GM12872 (cell line): ENCODE results near the gene CNR2.

ENCODE experiments used
- CTCF ChIP-seq: IDR thresholded peaks from 3 replicates; pipeline ENCODE4 v1.5.1; 2011; ENCODE audit warnings: low read depth, mild to moderate bottlenecking, low read length, moderate library complexity; ENCODE audit not compliant: insufficient read depth

CNR2 gene

GRCh38 chr1:23904748-23905357 is 8.3 kb downstream of the CNR2 start:
- TF ChIP-seq CTCF = no peak

GRCh38 chr1:23903754-23904153 is 9.4 kb downstream of the CNR2 start:
- TF ChIP-seq CTCF = no peak

GRCh38 chr1:23902321-23903278 is 10.6 kb downstream of the CNR2 start:
- no peak for TF ChIP-seq CTCF

GRCh38 chr1:23899070-23899469 is 14.1 kb downstream of the CNR2 start:
- no peak for TF ChIP-seq CTCF

GRCh38 chr1:23897083-23897482 is 16.1 kb downstream of the CNR2 start:
- TF ChIP-seq CTCF = no peak

- TF ChIP-seq CTCF = no peak
Observed at GRCh38 chr1:23896491-23896890, 16.7 kb downstream of the CNR2 start.

- TF ChIP-seq CTCF = no peak
Observed at GRCh38 chr1:23895993-23896392, 17.2 kb downstream of the CNR2 start.
